Measurements from ENCODE around the gene CASZ1. TPM values are rescaled to one million over a fixed set of nuclear protein-coding genes. Genes with fewer than 3 reads are reported as not detected.

Gene CASZ1
- total and polyA plus RNA-seq, 8 donors, result 6.0 to 166 (median 39.8) TPM

GRCh38 chr1:10647414-10648170 lies 148.9 kb downstream of the CASZ1 start:
- H3K9me3 ChIP-seq, result no peaks in the 10 kb centered on the region
- no peak overlapping the region for H3K4me3 ChIP-seq
- 83 to 94% (median 84%) methylated on average over 34 to 38 of the region's 38 CpGs for WGBS, 5 donors
- H3K27me3 ChIP-seq, result no peaks in the 10 kb centered on the region
- H3K4me1 ChIP-seq, result peaks cover 8 to 77% (median 33%) of the 10 kb centered on the region in 4 donors
- H3K27ac ChIP-seq, result peak overlapping the region in 2 of 5 donors; percentile 59 to 78
- peaks cover 37 to 100% (median 82%) of the 10 kb centered on the region in 4 donors for H3K36me3 ChIP-seq
- TF ChIP-seq EP300 (IDR thresholded peaks at IDR 0.05), result no peak
- TF ChIP-seq POLR2AphosphoS5 (IDR thresholded peaks at IDR 0.05), result no peak
- TF ChIP-seq CTCF (IDR thresholded peaks at IDR 0.05), result no peak
- no peak for TF ChIP-seq POLR2A (IDR thresholded peaks at IDR 0.05)
- intact Hi-C loops (cut with DNase I; ENCODE audit: low total_unique reads), result no loop called here
- DNase-seq, result no peak

GRCh38 chr1:10646347-10646861 lies 150.0 kb downstream of the CASZ1 start:
- 51 to 62% (median 55%) methylated on average over 9 to 12 of the region's 12 CpGs for WGBS, 5 donors

GRCh38 chr1:10644307-10645128 lies 151.9 kb downstream of the CASZ1 start:
- Histone ChIP-seq H3K4me1 (peaks cover 24 to 75% (median 46%) of the 10 kb centered on the region in 4 donors), H3K9me3 (no peaks in the 10 kb centered on the region), H3K27ac (peak overlapping the region in 4 of 5 donors; percentile 11 to 80 (median 16)), H3K4me3 (no peak overlapping the region), H3K27me3 (no peaks in the 10 kb centered on the region), H3K36me3 (peaks cover 46 to 94% (median 87%) of the 10 kb centered on the region in 4 donors)
- no peak for TF ChIP-seq CTCF (IDR thresholded peaks at IDR 0.05)
- TF ChIP-seq POLR2AphosphoS5 (IDR thresholded peaks at IDR 0.05), result no peak
- TF ChIP-seq EP300 (IDR thresholded peaks at IDR 0.05), result no peak
- no peak for TF ChIP-seq POLR2A (IDR thresholded peaks at IDR 0.05)
- DNase-seq, result no peak
- WGBS, 5 donors, result 80 to 90% (median 85%) methylated on average over 32 of the region's 32 CpGs
- intact Hi-C loops (cut with DNase I; ENCODE audit: low total_unique reads), result no loop called here

More at GRCh38 chr1:10646347-10646861, 150.0 kb downstream of the CASZ1 start:
- peak in 1 of 2 donors; percentile 80 for DNase-seq
- Histone ChIP-seq H3K9me3 (no peaks in the 10 kb centered on the region), H3K27ac (peak overlapping the region; percentile 15 to 78 (median 32)), H3K27me3 (no peaks in the 10 kb centered on the region), H3K36me3 (peaks cover 41 to 100% (median 85%) of the 10 kb centered on the region in 4 donors), H3K4me1 (peaks cover 11 to 72% (median 33%) of the 10 kb centered on the region in 4 donors), H3K4me3 (no peak overlapping the region)
- TF ChIP-seq POLR2A (IDR thresholded peaks at IDR 0.05) (no peak), CTCF (IDR thresholded peaks at IDR 0.05) (peak in 1 of 7 experiments; percentile 11), POLR2AphosphoS5 (IDR thresholded peaks at IDR 0.05) (peak in 1 of 3 donors; percentile 31)
- intact Hi-C loops (cut with DNase I; ENCODE audit: low total_unique reads), result no loop called here

All from stomach (tissue), 9 donors.